BE2C (cell line): ENCODE measurements around the gene ITPK1.

Experiments used
- DNase-seq: peaks from one replicate; pipeline ENCODE4 v3.0.0-alpha.2; 2020
- H3K27me3 ChIP-seq: fragments of 250-450 bp; sonication (Bioruptor Pico); 2 replicates; pipeline ENCODE4 v1.5.1; 2020; ENCODE audit warnings: mild to moderate bottlenecking
- H3K36me3 ChIP-seq: fragments of 250-450 bp; sonication (Bioruptor Pico); 2 replicates; pipeline ENCODE4 v1.5.1; 2020; ENCODE audit warnings: mild to moderate bottlenecking
- H3K4me1 ChIP-seq: fragments of 250-450 bp; sonication (Bioruptor Pico); 2 replicates; pipeline ENCODE4 v1.5.1; 2020
- H3K4me3 ChIP-seq: 2 replicates; pipeline ENCODE4 v1.5.1; 2011; ENCODE audit warnings: low read depth, low read length
- H3K9me3 ChIP-seq: fragments of 250-450 bp; sonication (Bioruptor Pico); 2 replicates; pipeline ENCODE4 v1.5.1; 2020
- TF ChIP-seq, protein P1 (sequence below): IDR thresholded peaks from 2 replicates; pipeline ENCODE4 v1.5.1; 2012; ENCODE audit warnings: mild to moderate bottlenecking, low read depth, low read length

The ITPK1 gene

DNA sequence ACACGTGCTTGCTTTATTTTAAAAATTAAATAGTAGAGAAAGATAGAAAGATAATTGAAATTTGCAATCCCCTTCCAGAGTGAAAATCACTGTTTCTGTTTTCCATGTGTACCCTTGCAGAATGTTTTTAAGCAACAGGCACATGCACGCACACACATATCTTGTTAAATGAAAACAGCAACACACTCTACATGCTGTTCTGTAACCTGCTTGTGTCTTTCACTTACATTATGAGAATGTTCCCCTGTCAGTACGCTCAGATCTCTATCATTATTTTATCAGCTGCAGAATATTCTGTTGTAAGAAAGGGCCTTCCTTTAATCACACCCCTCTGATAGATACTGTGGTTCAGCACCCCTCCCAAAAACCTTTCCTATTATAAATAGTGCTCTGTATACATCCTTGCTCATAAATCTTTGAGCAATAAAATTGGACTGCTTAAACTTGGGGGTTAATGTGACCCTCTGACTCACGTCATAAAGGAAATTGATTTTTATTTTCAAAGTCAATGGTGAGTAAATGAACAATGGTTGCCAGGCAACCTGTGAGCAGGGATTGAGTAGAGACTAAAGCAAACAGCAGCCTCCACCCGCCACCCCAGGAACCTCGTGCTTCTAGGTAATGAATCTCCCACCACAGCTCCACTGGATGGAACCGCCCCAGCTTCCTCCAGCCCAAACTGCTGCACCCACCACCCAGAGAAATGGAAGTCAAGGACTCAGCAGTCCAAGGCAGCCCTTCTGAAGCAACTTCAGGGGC, 224.7 kb downstream of the ITPK1 start:
- Histone ChIP-seq H3K9me3 (no peaks in the 10 kb centered on the region; the same call in none of the 2 replicates), H3K27me3 (no peaks in the 10 kb centered on the region), H3K4me1 (peaks cover 21% of the 10 kb centered on the region), H3K36me3 (no peaks in the 10 kb centered on the region), H3K4me3 (no peak overlapping the region)
- DNase-seq: no peak
- TF ChIP-seq, protein P1, sequence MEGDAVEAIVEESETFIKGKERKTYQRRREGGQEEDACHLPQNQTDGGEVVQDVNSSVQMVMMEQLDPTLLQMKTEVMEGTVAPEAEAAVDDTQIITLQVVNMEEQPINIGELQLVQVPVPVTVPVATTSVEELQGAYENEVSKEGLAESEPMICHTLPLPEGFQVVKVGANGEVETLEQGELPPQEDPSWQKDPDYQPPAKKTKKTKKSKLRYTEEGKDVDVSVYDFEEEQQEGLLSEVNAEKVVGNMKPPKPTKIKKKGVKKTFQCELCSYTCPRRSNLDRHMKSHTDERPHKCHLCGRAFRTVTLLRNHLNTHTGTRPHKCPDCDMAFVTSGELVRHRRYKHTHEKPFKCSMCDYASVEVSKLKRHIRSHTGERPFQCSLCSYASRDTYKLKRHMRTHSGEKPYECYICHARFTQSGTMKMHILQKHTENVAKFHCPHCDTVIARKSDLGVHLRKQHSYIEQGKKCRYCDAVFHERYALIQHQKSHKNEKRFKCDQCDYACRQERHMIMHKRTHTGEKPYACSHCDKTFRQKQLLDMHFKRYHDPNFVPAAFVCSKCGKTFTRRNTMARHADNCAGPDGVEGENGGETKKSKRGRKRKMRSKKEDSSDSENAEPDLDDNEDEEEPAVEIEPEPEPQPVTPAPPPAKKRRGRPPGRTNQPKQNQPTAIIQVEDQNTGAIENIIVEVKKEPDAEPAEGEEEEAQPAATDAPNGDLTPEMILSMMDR: no peak

DNA sequence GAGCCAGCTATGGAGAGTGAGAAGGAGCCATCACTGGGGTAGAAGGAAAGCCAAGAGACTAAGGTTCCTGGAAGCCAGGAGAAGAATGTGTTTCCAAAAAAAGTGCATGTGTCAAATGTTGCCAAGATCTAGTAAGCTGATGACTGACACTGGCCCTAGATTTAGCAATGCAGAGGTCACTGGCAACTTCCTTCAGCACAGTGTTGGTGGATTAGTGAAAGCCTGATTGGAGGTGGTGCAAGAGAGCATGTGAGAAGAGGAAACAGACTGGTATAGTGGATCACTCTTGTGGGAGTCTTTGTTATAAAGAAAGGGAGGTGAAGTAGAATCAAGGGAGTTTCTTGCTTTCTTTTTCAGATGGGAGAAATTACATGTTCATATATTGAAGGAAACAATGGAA, 226.8 kb downstream of the ITPK1 start:
- no peak for DNase-seq
- TF ChIP-seq, protein P1: no peak
- no peak overlapping the region for H3K4me3 ChIP-seq
- H3K36me3 ChIP-seq: no peaks in the 10 kb centered on the region
- H3K4me1 ChIP-seq: peaks cover 37% of the 10 kb centered on the region
- H3K9me3 ChIP-seq: no peaks in the 10 kb centered on the region; the same call in none of the 2 replicates
- no peaks in the 10 kb centered on the region for H3K27me3 ChIP-seq

DNA sequence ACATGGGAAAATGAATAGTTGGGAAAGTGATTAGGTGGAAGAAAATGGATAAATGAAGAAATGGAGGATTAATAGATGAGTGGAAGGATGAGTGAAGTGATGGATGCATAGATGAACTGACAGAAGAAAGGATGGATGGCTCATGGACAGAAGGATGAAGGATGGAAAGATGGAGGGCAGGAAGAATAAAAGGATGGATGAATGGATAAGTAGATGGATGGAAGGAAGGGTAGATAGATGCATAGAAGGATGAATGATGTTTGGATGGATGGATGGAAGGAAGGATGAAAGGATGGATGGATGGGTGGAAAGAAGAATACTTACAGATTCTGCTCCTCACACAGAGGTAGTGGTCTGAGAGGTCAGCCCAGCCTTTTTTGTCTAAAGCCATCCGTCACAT, 228.6 kb downstream of the ITPK1 start:
- no peaks in the 10 kb centered on the region for H3K36me3 ChIP-seq
- H3K4me1 ChIP-seq: peaks cover 37% of the 10 kb centered on the region
- no peak for DNase-seq
- H3K27me3 ChIP-seq: no peaks in the 10 kb centered on the region
- no peaks in the 10 kb centered on the region for H3K9me3 ChIP-seq
- TF ChIP-seq, protein P1: no peak
- H3K4me3 ChIP-seq: no peak overlapping the region; the same call in 1 of the 2 replicates
